GM18502 (cell line): ENCODE results near the gene UBE2E2.
"Not testable (repeated sequence)": the region's sequence is repeated elsewhere in the genome, so short reads cannot be mapped to it uniquely, and the experiment has no call there.

Experiments
- ATAC-seq: cut with Tn5 transposase; IDR thresholded peaks from one replicate; pipeline ENCODE4 v1.9.1; 2021; ENCODE audit warnings: mild to moderate bottlenecking; ENCODE audit not compliant: unreplicated experiment, poor library complexity

UBE2E2 gene

DNA sequence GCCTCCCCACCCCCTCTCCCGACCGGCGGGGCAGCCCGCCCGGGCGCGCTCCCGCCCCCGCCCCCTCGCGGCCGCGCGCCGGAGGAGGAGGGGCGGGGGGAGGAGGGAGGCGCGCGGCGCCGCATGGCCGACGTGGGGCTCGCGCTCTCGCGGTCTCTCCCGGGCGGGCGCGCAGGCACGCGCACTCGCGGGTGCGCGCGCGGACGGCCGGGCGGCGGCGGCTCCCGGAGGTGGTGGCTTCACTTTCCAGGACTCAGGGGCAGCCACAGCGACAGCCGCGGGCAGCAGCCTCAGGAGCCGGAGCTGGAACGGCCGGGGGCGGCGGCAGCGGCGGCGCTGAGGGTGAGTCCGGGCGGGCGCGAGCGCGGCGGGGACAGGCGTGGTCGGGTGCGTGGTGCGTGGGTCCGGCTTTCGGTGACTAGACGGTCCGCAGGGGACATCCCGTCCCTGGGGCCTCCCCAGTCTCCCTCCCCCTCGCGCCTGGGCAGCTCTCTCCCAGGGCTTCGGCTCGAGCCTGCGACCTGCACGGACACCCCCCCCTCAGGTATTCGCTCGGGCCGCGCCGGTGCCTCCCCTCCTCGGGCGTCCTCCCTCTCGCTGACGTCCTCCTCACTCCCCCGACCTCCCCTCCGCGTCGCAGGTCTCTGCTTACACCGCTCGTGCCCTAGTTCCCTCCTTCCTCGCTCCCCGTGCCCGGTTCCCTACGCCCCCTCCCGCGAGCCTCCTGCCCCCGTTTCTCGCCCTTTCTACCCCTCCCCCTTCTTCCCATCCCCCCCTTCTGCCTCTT lies at the start of gene UBE2E2:
Gene UBE2E2 (plus strand): TSS at position 407 of the 787 bp plus-strand sequence.
- peak; percentile 73 for ATAC-seq

GRCh38 chr3:23153436-23153835 lies 49.7 kb upstream of the UBE2E2 start:
- ATAC-seq = no peak

- no peak for ATAC-seq
Observed at GRCh38 chr3:23157331-23157730, 45.8 kb upstream of the UBE2E2 start.

- no peak for ATAC-seq
Observed at GRCh38 chr3:23159929-23160328, 43.2 kb upstream of the UBE2E2 start.

DNA sequence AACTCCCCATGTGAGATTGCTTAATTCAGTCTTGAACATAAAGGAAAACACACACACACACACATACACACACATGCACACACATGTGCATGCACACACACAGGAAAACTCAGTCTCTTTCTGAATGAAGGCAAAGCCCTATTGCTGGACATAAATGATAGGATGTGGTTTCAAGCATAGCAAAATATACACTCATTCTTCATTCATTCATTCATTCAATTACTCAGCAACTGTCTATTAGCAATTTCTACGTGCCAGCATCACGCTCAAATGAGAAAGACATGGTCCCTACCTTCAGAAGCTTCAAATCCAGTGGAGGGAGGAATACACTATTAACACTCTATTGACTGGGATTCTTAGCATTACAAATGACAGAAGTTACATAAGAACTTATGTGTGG lies 41.8 kb upstream of the UBE2E2 start:
- no peak for ATAC-seq

- peak; percentile 73 for ATAC-seq
Observed at GRCh38 chr3:23161896-23162570, 41.1 kb upstream of the UBE2E2 start.

GRCh38 chr3:23162934-23163333 lies 40.2 kb upstream of the UBE2E2 start:
- peak; percentile 52 for ATAC-seq

- ATAC-seq = no peak
Observed at GRCh38 chr3:23164746-23165145, 38.4 kb upstream of the UBE2E2 start.

DNA sequence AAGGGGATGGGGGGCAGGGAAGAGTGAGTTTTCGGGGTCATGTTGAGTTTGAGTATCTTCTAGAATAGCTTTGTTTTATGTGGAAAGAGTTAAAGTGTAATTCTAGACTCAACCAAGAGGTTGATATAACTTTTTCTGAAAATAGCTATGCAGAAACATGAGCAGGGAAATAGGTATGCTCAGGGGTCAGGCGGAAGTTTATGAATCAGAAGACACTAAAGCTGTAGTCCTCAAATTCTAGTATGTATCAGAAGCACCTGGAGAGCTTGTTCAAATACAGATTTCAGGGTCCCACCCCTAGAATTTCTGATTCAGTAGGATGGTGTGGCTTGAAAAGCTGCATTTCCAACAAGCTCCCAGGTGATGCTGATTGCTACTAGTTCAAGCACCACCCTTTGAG lies 37.6 kb upstream of the UBE2E2 start:
- ATAC-seq = no peak

GRCh38 chr3:23166276-23166675 lies 36.9 kb upstream of the UBE2E2 start:
- ATAC-seq = no peak

DNA sequence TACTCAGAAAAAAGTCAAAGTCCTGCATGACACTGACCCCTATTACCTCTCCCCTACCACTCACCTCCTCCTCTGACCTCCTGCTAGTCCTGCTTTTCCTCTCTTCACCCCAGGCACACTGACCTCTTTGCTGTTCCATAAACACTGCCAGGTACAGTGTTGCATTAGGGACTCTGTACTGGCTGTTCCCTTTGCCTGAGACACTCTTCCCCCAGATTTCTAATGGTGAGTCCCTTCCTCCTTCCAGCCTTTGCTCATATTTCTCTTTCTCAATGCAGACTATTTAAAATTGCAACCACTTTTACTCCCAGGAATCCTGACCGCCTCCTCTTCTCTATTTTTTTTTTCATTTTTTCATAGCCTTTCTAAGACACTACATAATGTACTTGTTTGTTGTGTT lies 36.3 kb upstream of the UBE2E2 start:
- ATAC-seq = no peak

DNA sequence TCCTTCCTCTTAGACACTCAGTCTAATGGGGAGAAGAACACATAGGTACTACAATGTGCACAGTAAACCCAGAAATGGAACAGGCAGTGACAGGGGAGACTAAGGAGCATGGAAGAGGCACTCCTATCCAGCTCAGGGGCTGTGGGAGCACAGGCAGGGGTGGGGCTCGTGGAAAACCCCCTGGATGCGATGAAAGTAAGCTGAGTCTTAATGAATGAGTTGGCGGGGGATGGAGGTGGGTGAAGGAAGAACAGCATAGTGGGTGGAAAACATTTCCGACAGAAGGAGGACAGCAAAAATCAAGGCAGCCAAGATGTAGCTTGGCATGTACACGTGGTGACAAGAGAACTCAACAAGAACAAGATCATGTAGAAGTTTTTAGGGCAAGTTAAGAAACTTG lies 33.6 kb upstream of the UBE2E2 start:
- ATAC-seq = no peak

DNA sequence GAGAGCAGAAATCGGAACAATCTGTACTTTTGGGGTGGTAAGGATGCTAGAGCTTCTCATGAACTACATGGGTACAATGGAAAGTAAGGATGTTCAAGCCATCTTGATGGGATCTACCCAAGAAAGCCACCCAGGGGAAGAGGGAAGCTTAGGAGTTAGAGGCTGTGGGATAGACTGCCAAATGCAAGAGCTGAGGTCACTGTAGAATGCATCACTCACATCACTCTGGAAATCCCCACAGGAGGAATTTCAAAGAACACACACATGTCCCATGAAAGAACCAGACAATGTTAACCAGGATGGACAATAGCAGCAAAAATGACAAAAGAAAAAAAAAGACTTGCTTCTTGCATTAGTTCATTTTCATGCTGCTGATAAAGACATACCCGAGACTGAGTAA lies 32.8 kb upstream of the UBE2E2 start:
- no peak for ATAC-seq

- ATAC-seq = no peak
Observed at GRCh38 chr3:23172059-23172458, 31.1 kb upstream of the UBE2E2 start.

DNA sequence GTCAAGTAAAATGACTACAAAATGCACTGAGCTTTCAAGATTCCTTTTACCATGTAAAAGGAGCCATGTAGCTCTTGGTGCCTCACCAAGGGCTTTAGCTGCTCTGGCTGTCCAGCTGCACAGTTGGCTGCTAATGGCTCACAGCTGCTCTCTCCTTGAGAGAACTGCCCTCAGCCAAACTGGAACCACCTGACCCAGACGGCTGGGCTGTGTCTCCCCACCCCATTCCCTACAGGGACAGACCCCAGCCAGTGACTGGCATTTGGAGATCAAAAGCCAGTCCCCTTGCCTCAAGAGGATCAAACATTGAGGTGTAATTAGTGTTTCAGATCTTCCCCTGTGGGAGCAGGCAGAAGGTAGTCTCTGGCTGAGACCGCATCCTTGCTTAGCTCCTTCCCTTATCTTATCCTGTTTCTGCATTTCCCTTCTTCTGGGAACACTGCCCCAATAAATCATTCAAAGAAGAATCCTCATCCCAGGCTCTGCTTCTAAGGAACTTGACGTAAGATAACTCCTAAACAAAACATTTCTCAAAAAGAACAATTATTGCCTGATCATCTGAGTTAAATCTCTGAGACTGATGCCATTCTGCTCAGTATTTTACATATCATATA lies 28.6 kb upstream of the UBE2E2 start:
- no peak for ATAC-seq

- no peak for ATAC-seq
Observed at GRCh38 chr3:23175341-23176083, 27.6 kb upstream of the UBE2E2 start.

GRCh38 chr3:23176839-23177238 lies 26.3 kb upstream of the UBE2E2 start:
- ATAC-seq = not testable (repeated sequence)

DNA sequence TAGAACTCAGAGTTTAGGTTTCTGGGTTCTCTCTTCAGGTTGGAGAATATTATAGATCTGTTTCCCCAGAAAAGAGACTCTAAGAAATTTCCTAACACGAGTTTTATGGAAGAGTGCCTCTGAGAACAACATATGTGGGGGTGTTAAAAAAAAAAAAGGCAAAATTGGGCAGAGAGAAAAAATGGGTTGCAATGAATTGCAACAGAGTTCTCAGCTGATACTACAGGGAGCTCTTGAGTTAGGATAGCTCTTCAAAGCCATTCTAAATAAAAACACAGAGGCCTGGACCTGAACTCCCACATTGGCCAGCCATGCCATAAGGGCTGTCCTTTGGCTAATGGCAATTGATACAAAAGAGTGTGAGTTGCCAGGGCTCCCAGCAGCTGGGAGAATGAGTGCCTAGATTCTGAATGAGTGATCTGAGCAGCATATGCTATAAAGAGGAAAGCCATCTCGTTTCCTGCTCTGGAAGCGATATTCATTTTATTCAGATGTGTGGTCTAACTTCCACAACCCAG lies 20.1 kb upstream of the UBE2E2 start:
- no peak for ATAC-seq

GRCh38 chr3:23183731-23184130 lies 19.4 kb upstream of the UBE2E2 start:
- no peak for ATAC-seq

GRCh38 chr3:23185861-23186260 lies 17.3 kb upstream of the UBE2E2 start:
- ATAC-seq = no peak

DNA sequence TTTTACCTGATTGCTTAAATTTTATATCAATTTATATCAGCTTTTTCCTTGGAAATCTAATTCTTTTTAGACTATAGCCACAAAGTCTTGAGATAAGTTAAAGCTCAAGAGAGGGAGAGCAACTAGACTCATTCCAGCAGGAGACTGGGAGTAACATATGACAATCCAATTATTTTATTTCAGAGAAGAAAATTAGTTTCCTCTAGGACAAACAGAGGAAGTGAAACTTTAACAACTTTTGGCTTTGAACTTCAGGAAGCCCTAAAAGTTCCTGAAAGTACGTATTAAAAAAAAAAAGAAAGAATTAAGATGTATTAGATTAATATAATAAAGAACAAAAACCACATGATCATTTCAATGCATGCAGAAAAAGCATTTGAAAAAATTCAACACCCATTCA lies 13.9 kb upstream of the UBE2E2 start:
- ATAC-seq = no peak
